ENCODE data around the gene MTMR3. TPM values are rescaled to one million over a fixed set of nuclear protein-coding genes. Genes with fewer than 3 reads are reported as not detected.

The MTMR3 gene
- total RNA-seq, 4 donors from 2014 or later: 33.5 to 46.5 (median 40.8) TPM

- no peak overlapping the region for H3K27ac ChIP-seq (replicated peaks in 1 of 4)
- no peak overlapping the region for H3K4me3 ChIP-seq
- no peaks in the 10 kb centered on the region for H3K36me3 ChIP-seq
- 46% methylated on average over 3 of the region's 3 CpGs for WGBS
- intact Hi-C loops (cut with DNase I): no loop called here
- peaks cover 0 to 6% (median 0%) of the 10 kb centered on the region in 4 donors for H3K27me3 ChIP-seq
- H3K4me1 ChIP-seq: no peaks in the 10 kb centered on the region
- DNase-seq (ENCODE audit: extremely low spot score): no peak
- no peaks in the 10 kb centered on the region for H3K9me3 ChIP-seq
- TF ChIP-seq POLR2A (IDR thresholded peaks at IDR 0.05; ENCODE audit: low read depth): no peak
- no peak for TF ChIP-seq CTCF (IDR thresholded peaks at IDR 0.05)
- no peak for TF ChIP-seq EP300 (IDR thresholded peaks at IDR 0.05)
- TF ChIP-seq POLR2AphosphoS5 (IDR thresholded peaks at IDR 0.05): no peak
Observed at GRCh38 chr22:30047364-30047738, 164.4 kb downstream of the MTMR3 start.

- no peak overlapping the region for H3K27ac ChIP-seq (replicated peaks in 1 of 4)
- no peak overlapping the region for H3K4me3 ChIP-seq
- H3K4me1 ChIP-seq: no peaks in the 10 kb centered on the region
- H3K9me3 ChIP-seq: no peaks in the 10 kb centered on the region
- WGBS: 73% methylated on average over 2 of the region's 2 CpGs
- TF ChIP-seq EP300 (IDR thresholded peaks at IDR 0.05) (no peak), CTCF (IDR thresholded peaks at IDR 0.05) (no peak), POLR2A (IDR thresholded peaks at IDR 0.05; ENCODE audit: low read depth) (no peak), POLR2AphosphoS5 (IDR thresholded peaks at IDR 0.05) (no peak)
- H3K27me3 ChIP-seq: peaks cover 0 to 6% (median 0%) of the 10 kb centered on the region in 4 donors
- no peak for DNase-seq (ENCODE audit: extremely low spot score)
- intact Hi-C loops (cut with DNase I): no loop called here
- no peaks in the 10 kb centered on the region for H3K36me3 ChIP-seq
Observed at GRCh38 chr22:30048681-30049080, 165.7 kb downstream of the MTMR3 start.

GRCh38 chr22:30054067-30054763 lies 171.2 kb downstream of the MTMR3 start:
- Histone ChIP-seq H3K4me3 (no peak overlapping the region), H3K36me3 (no peaks in the 10 kb centered on the region), H3K27ac (replicated peaks in 1 of 4) (no peak overlapping the region), H3K4me1 (peaks cover 0 to 6% (median 0%) of the 10 kb centered on the region in 4 donors), H3K9me3 (peaks cover 0 to 14% (median 5%) of the 10 kb centered on the region in 4 donors), H3K27me3 (no peaks in the 10 kb centered on the region)
- TF ChIP-seq POLR2AphosphoS5 (IDR thresholded peaks at IDR 0.05): no peak
- no peak for TF ChIP-seq CTCF (IDR thresholded peaks at IDR 0.05)
- TF ChIP-seq EP300 (IDR thresholded peaks at IDR 0.05): no peak
- TF ChIP-seq POLR2A (IDR thresholded peaks at IDR 0.05; ENCODE audit: low read depth): no peak
- DNase-seq (ENCODE audit: extremely low spot score): no peak
- WGBS: 72% methylated on average over 10 of the region's 10 CpGs
- intact Hi-C loops (cut with DNase I): no loop called here

GRCh38 chr22:30054764-30055069 lies 171.7 kb downstream of the MTMR3 start:
- H3K27ac ChIP-seq (replicated peaks in 1 of 4): no peak overlapping the region
- DNase-seq (ENCODE audit: extremely low spot score): no peak
- no peak for TF ChIP-seq POLR2A (IDR thresholded peaks at IDR 0.05; ENCODE audit: low read depth)
- TF ChIP-seq CTCF (IDR thresholded peaks at IDR 0.05): no peak
- no peak for TF ChIP-seq POLR2AphosphoS5 (IDR thresholded peaks at IDR 0.05)
- TF ChIP-seq EP300 (IDR thresholded peaks at IDR 0.05): no peak

GRCh38 chr22:30056015-30056414 lies 173.0 kb downstream of the MTMR3 start:
- peaks cover 0 to 14% (median 5%) of the 10 kb centered on the region in 4 donors for H3K9me3 ChIP-seq
- H3K4me1 ChIP-seq: peaks cover 0 to 6% (median 0%) of the 10 kb centered on the region in 4 donors
- no peak for DNase-seq (ENCODE audit: extremely low spot score)
- no peak for TF ChIP-seq POLR2AphosphoS5 (IDR thresholded peaks at IDR 0.05)
- no peak for TF ChIP-seq CTCF (IDR thresholded peaks at IDR 0.05)
- no peak for TF ChIP-seq POLR2A (IDR thresholded peaks at IDR 0.05; ENCODE audit: low read depth)
- no peak for TF ChIP-seq EP300 (IDR thresholded peaks at IDR 0.05)
- H3K27me3 ChIP-seq: no peaks in the 10 kb centered on the region
- intact Hi-C loops (cut with DNase I): no loop called here
- no peak overlapping the region for H3K27ac ChIP-seq (replicated peaks in 1 of 4)
- H3K4me3 ChIP-seq: no peak overlapping the region
- 83% methylated on average over 1 of the region's 1 CpG for WGBS
- no peaks in the 10 kb centered on the region for H3K36me3 ChIP-seq

More at GRCh38 chr22:30054764-30055069, 171.7 kb downstream of the MTMR3 start:
- no peak overlapping the region for H3K4me3 ChIP-seq
- intact Hi-C loops (cut with DNase I): no loop called here
- peaks cover 0 to 6% (median 0%) of the 10 kb centered on the region in 4 donors for H3K4me1 ChIP-seq
- H3K36me3 ChIP-seq: no peaks in the 10 kb centered on the region
- peaks cover 0 to 14% (median 5%) of the 10 kb centered on the region in 4 donors for H3K9me3 ChIP-seq
- H3K27me3 ChIP-seq: no peaks in the 10 kb centered on the region

Data from esophagus muscularis mucosa (tissue), 4 donors.